B cell (primary cell): ENCODE data around the gene ZNF419. TPM values are rescaled to one million over a fixed set of nuclear protein-coding genes. Genes with fewer than 3 reads are reported as not detected.
"Not testable (repeated sequence)": the region's sequence is repeated elsewhere in the genome, so short reads cannot be mapped to it uniquely, and the experiment has no call there.

ENCODE experiments used
- ATAC-seq: fragments of 200-7000 bp; cut with Tn5 transposase; one replicate; pipeline ENCODE4 v1.10.0; 2021; ENCODE audit warnings: low read depth, mild to moderate bottlenecking, moderate number of reproducible peaks, moderate library complexity
- CTCF ChIA-PET: fragments of 350-600 bp; sonication (Branson Sonifier 250); formaldehyde crosslinking; loops from one replicate; lab custom pipeline; 2021; ENCODE audit warnings: antibody characterized with exemption, inconsistent platforms; lab: Charles Lee
- POLR2A ChIA-PET: fragments of 350-600 bp; sonication (Branson Sonifier 250); formaldehyde crosslinking; loops from one replicate; lab custom pipeline; 2021; ENCODE audit warnings: antibody characterized with exemption; lab: Charles Lee
- DNase-seq: peaks from one replicate; pipeline ENCODE4 v3.0.0; 2013
- H2AFZ ChIP-seq: 2 replicates; pipeline ENCODE4 v1.6.1; 2012; ENCODE audit warnings: mild to moderate bottlenecking, low read depth, low read length; ENCODE audit not compliant: insufficient read depth, poor library complexity, severe bottlenecking
- H3K27ac ChIP-seq, 2 donors: 1 replicate in 1 of 2; 2 replicates in 1 of 2; pipeline ENCODE4 v1.5.1; 2012 to 2013; ENCODE audit warnings: low read length in 2 of 2, mild to moderate bottlenecking in 2 of 2, moderate library complexity in 1 of 2
- H3K27me3 ChIP-seq, 4 experiments: fragments of 200-600 bp in 1 of 4; sonication (generic) in 1 of 4; replicated peaks in 1 of 4; 1 replicate in 2 of 4; 2 replicates in 2 of 4; pipeline versions ENCODE4 v1.6.1 to v1.7.0; 2013 to 2016; ENCODE audit warnings: low read length in 3 of 4, mild to moderate bottlenecking in 2 of 4, mixed read lengths in 1 of 4, moderate library complexity in 1 of 4; ENCODE audit not compliant: insufficient read depth in 4 of 4, control insufficient read depth in 3 of 4; ENCODE audit errors: control extremely low read depth in 1 of 4
- H3K36me3 ChIP-seq, 2 experiments: replicated peaks in 1 of 2; 1 replicate in 1 of 2; 2 replicates in 1 of 2; pipeline versions ENCODE4 v1.6.1 to v1.7.1; 2013; ENCODE audit warnings: low read length in 1 of 2; ENCODE audit not compliant: insufficient read depth in 2 of 2, control insufficient read depth in 1 of 2; ENCODE audit errors: control extremely low read depth in 1 of 2, extremely low read depth in 1 of 2
- H3K4me1 ChIP-seq, 2 donors: fragments of 200-600 bp in 1 of 2; sonication (generic) in 1 of 2; 1 replicate in 1 of 2; 2 replicates in 1 of 2; pipeline versions ENCODE4 v1.5.1 to v1.6.1; 2013 to 2017; ENCODE audit warnings: low read length in 2 of 2; ENCODE audit not compliant: control insufficient read depth in 2 of 2, insufficient read depth in 2 of 2
- H3K4me2 ChIP-seq: replicated peaks from 2 replicates; pipeline ENCODE3; 2012; ENCODE audit warnings: mild to moderate bottlenecking, low read depth, low read length; ENCODE audit not compliant: poor library complexity, severe bottlenecking
- H3K4me3 ChIP-seq, 5 experiments: fragments of 200-600 bp in 1 of 5; sonication (generic) in 1 of 5; 1 replicate in 3 of 5; 2 replicates in 2 of 5; pipeline versions ENCODE4 v1.5.1 to v1.7.0; 2011 to 2016; ENCODE audit warnings: low read length in 4 of 5, mild to moderate bottlenecking in 4 of 5, low read depth in 2 of 5, control low read depth in 1 of 5, moderate library complexity in 1 of 5; ENCODE audit not compliant: insufficient read depth in 1 of 5; ENCODE audit errors: control extremely low read depth in 1 of 5, extremely low read depth in 1 of 5
- H3K79me2 ChIP-seq: fragments of 200-600 bp; sonication (generic); one replicate; pipeline ENCODE4 v1.6.0; 2016; ENCODE audit warnings: low read length; ENCODE audit not compliant: control insufficient read depth, insufficient read depth
- H3K9ac ChIP-seq: fragments of 200-600 bp; sonication (generic); 2 replicates; pipeline ENCODE4 v1.6.1; 2017; ENCODE audit warnings: mild to moderate bottlenecking, low read length, moderate library complexity
- H3K9me3 ChIP-seq, 3 donors: one replicate each; pipeline versions ENCODE4 v1.6.1 to v1.7.1; 2013; ENCODE audit warnings: low read length in 2 of 3; ENCODE audit not compliant: control insufficient read depth in 2 of 3, insufficient read depth in 1 of 3; ENCODE audit errors: control extremely low read depth in 1 of 3
- H4K20me1 ChIP-seq: 2 replicates; pipeline ENCODE4 v1.6.0; 2012; ENCODE audit warnings: mild to moderate bottlenecking, low read length; ENCODE audit not compliant: insufficient read depth, control insufficient read depth, poor library complexity, severe bottlenecking
- H3K27ac Mint-ChIP-seq: one replicate; pipeline ENCODE4 v1.8.0; 2021; ENCODE audit warnings: mixed read lengths
- H3K27me3 Mint-ChIP-seq: one replicate; pipeline ENCODE4 v1.8.0; 2021; ENCODE audit warnings: mixed read lengths
- H3K4me1 Mint-ChIP-seq: one replicate; pipeline ENCODE4 v1.8.0; 2021; ENCODE audit warnings: mixed read lengths
- H3K4me3 Mint-ChIP-seq: one replicate; pipeline ENCODE4 v1.8.0; 2021; ENCODE audit warnings: mixed read lengths
- H3K9me3 Mint-ChIP-seq: one replicate; pipeline ENCODE4 v1.8.0; 2022; ENCODE audit warnings: mixed read lengths; ENCODE audit not compliant: insufficient read depth
- EZH2 ChIP-seq: IDR thresholded peaks from 2 replicates; pipeline ENCODE4 v1.6.1; 2012; ENCODE audit warnings: borderline replicate concordance, low read depth, mild to moderate bottlenecking, moderate library complexity, low read length; ENCODE audit not compliant: insufficient read depth, poor library complexity, severe bottlenecking
- WGBS: methylation state at CpG from one replicate; pipeline ENCODE4 v1.1.5; 2013; ENCODE audit warnings: missing lambda C conversion rate; ENCODE audit not compliant: insufficient coverage; 5-methylcytosine and 5-hydroxymethylcytosine counted together
- intact Hi-C: fragments of 100-400 bp; cut with micrococcal nuclease; formaldehyde crosslinking; loops from one replicate; pipeline ENCODE4 v1.10.0; 2022
- polyA plus RNA-seq: library from polyadenylated mRNA; depleted of rRNA; stranded (reverse); fragments of >200 nt; gene quantifications from 2 replicates; pipeline ENCODE4 v1.2.3, GENCODE V29; 2012
- total RNA-seq, 2 donors: library from RNA; stranded (reverse); fragments of 120-200 nt in 1 of 2; gene quantifications; 1 replicate in 1 of 2; 2 replicates in 1 of 2; pipeline versions ENCODE4 v1.2.3 to v1.2.4, GENCODE V29; 2013 to 2022
- TF ChIP-seq, protein P1 (sequence below): fragments of 200-600 bp; IDR thresholded peaks from one replicate; pipeline ENCODE4 v1.8.0; 2022; ENCODE audit warnings: antibody characterized with exemption, mild to moderate bottlenecking

ZNF419 gene
- total and polyA plus RNA-seq, 2 donors (not counting 1 experiment from before 2014, with no cell fraction given), result 8.7 to 31.1 TPM

DNA sequence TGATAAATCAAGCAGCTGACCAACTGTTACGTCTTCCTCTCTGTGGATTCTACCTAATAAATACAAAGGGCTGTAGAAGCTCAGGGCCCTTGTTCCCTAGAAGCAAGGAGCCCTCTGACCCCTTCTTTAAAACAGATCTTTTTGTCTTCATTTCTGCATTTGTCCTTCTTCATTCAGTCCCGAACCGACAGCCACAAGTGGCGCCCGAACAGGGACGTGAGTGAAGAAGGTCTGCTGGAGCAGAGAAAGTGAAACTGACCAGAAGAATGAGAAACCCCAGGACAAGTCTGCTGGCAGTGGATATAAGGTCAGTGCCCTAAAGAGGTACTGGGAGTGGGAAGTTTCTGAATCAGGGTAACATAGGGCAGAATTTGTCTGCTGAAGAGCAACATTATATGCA is 25.3 kb downstream of the ZNF419 start:
- Mint-ChIP-seq H3K27ac (no peak overlapping the region), H3K4me1 (no peaks in the 10 kb centered on the region), H3K9me3 (peaks cover 26% of the 10 kb centered on the region), H3K4me3 (no peak overlapping the region), H3K27me3 (no peaks in the 10 kb centered on the region)
- Histone ChIP-seq H3K9ac (no peak overlapping the region), H2AFZ (no peak overlapping the region), H3K4me3 (no peak overlapping the region), H4K20me1 (no peaks in the 10 kb centered on the region), H3K27me3 (no peaks in the 10 kb centered on the region), H3K79me2 (no peaks in the 10 kb centered on the region), H3K4me2 (no peak overlapping the region), H3K4me1 (no peaks in the 10 kb centered on the region), H3K36me3 (peaks cover 7 to 34% of the 10 kb centered on the region in 2 experiments), H3K27ac (no peak overlapping the region), H3K9me3 (peaks cover 14 to 51% (median 26%) of the 10 kb centered on the region in 3 donors)
- POLR2A ChIA-PET, result no interaction called here
- WGBS, result 96% methylated on average over 4 of the region's 6 CpGs
- no peak for TF ChIP-seq EZH2
- TF ChIP-seq, protein P1, sequence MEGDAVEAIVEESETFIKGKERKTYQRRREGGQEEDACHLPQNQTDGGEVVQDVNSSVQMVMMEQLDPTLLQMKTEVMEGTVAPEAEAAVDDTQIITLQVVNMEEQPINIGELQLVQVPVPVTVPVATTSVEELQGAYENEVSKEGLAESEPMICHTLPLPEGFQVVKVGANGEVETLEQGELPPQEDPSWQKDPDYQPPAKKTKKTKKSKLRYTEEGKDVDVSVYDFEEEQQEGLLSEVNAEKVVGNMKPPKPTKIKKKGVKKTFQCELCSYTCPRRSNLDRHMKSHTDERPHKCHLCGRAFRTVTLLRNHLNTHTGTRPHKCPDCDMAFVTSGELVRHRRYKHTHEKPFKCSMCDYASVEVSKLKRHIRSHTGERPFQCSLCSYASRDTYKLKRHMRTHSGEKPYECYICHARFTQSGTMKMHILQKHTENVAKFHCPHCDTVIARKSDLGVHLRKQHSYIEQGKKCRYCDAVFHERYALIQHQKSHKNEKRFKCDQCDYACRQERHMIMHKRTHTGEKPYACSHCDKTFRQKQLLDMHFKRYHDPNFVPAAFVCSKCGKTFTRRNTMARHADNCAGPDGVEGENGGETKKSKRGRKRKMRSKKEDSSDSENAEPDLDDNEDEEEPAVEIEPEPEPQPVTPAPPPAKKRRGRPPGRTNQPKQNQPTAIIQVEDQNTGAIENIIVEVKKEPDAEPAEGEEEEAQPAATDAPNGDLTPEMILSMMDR, result no peak
- no peak for DNase-seq
- intact Hi-C loops, result no loop called here
- CTCF ChIA-PET, result no interaction called here
- ATAC-seq, result no peak

DNA sequence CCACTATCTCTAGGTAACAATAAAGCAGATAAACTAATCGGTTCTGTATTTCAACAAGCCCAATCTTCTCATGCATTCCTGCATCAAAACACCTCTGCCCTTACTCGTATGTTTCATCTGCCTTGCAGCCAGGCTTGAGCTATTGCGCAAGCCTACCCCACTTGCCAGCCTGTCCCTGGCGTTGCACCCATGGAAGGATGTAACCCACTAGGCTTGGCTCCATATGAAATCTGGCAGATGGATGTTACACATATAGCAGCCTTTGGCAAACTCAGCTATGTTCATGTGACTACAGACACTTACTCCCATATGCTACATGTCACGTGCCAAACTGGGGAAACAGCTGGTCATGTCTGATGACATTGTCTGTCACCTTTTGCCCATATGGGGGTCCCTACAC is 27.7 kb downstream of the ZNF419 start:
- 76% methylated on average over 5 of the region's 5 CpGs for WGBS
- Histone ChIP-seq H3K4me1 (no peaks in the 10 kb centered on the region), H3K9ac (no peak overlapping the region), H3K9me3 (peaks cover 11 to 48% (median 29%) of the 10 kb centered on the region in 3 donors), H3K27ac (no peak overlapping the region), H3K27me3 (no peaks in the 10 kb centered on the region), H3K4me2 (no peak overlapping the region), H4K20me1 (no peaks in the 10 kb centered on the region), H2AFZ (no peak overlapping the region), H3K4me3 (no peak overlapping the region), H3K36me3 (peaks cover 6 to 23% of the 10 kb centered on the region in 2 experiments), H3K79me2 (no peaks in the 10 kb centered on the region)
- ChIA-PET CTCF (no interaction called here), POLR2A (no interaction called here)
- intact Hi-C loops, result no loop called here
- Mint-ChIP-seq H3K27me3 (no peaks in the 10 kb centered on the region), H3K27ac (no peak overlapping the region), H3K4me1 (no peaks in the 10 kb centered on the region), H3K4me3 (no peak overlapping the region), H3K9me3 (peaks cover 15% of the 10 kb centered on the region)
- ATAC-seq (no peak), DNase-seq (no peak)
- no peak for TF ChIP-seq EZH2
- TF ChIP-seq, protein P1, result no peak

DNA sequence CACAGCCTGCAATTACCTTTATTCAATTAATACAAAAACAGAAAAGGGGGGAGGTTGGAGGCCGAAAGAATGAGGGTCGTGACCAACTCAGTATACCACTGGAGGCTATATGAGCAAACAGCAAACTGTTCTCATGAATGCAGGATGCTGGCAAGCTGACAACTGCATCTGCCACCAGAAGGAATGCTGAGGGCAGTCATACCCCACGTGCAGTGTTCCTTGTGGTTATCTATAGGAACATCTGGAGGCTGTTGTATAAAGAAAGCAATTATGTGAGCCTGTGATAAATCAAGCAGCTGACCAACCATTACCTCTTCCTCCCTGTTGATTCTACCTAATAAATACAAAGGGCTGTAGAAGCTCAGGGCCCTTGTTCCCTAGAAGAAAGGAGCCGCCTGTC is 30.5 kb downstream of the ZNF419 start:
- H3K4me1 Mint-ChIP-seq, H3K27me3 ChIP-seq, POLR2A ChIA-PET, H3K27ac Mint-ChIP-seq, ATAC-seq, H2AFZ ChIP-seq, H3K4me1 ChIP-seq, H3K9ac ChIP-seq, H3K4me3 ChIP-seq, H3K27me3 Mint-ChIP-seq, H3K4me3 Mint-ChIP-seq, H3K4me2 ChIP-seq, CTCF ChIA-PET, intact Hi-C loops, H4K20me1 ChIP-seq, H3K27ac ChIP-seq, H3K79me2 ChIP-seq, DNase-seq: not testable (repeated sequence)
- Histone ChIP-seq H3K36me3 (peaks cover 5 to 23% of the 10 kb centered on the region in 2 experiments), H3K9me3 (peaks cover 7 to 28% (median 15%) of the 10 kb centered on the region in 3 donors)
- peaks cover 13% of the 10 kb centered on the region for H3K9me3 Mint-ChIP-seq
- 92% methylated on average over 2 of the region's 4 CpGs for WGBS
